Measurements from ENCODE around the gene SEMA3B.
"Not testable (repeated sequence)": the region's sequence is repeated elsewhere in the genome, so short reads cannot be mapped to it uniquely, and the experiment has no call there.

SEMA3B gene

DNA sequence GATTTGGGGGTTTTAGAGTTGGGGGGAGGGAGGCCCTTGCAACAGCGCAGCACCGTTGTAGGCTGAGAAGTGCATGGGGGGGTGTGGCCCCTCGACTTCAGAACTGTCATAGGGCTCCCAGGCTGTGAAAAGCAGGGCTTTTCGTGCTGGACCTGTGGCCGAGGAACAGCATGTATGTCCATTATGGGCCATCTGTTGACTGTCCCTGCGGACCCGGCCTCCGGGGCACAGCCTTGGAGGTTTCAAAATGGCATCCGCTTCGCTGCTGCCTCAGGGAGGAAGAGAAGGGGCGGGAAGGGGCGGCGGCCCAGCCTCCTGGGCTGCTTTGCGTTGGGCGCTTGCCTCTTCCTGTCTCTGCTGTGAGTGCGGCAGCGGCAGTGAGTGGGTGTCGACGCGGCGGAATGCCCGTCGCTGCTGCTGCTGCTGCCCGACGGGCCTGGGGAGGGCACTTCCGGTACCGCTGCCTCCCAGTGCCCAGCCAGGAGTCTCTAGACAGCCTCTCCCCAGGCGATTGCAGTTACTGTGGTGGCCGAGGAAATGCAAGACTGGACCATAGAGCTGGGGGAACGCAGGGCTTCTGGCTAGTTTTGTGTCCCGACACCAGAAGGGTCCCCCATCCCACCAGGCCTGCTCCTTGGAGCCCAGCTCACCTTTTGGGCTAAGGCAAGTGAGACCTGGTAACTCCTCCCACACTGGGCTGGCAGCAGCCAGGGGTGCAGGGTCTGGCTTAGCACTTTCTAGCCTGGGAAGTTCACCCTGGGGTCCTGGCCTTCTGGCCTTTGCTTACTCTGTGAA, 31.0 kb upstream of the SEMA3B start:
- DNase-seq (ENCODE audit: low read depth): peak; percentile 82

DNA sequence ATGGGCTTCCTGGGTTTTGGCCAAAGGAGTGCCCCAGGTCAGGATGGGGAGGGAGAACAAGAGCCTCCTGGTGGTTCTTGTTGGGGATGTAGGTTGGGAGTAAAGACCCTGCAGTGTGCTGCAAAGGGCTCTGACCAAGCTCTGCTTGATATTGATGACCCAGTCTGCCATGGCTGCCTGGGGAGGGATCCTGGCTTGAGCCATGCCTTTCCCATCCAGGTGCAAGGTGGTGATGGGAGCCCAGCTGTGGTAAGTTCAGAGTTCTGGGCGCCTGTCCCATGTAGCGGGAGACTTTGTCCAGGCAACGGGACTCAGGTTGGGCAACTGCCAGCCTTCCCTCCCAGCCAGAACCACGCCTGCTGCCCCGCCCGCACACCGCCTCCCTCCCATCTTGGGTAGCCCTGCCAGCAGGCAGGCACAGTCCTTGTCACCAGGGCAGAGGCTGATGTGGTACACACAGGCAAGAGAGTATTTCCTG, 30.4 kb upstream of the SEMA3B start:
- no peak for DNase-seq (ENCODE audit: low read depth)

- no peak for DNase-seq (ENCODE audit: low read depth)
These were observed 29.3 kb upstream of the SEMA3B start for GRCh38 chr3:50239649-50240048.

DNA sequence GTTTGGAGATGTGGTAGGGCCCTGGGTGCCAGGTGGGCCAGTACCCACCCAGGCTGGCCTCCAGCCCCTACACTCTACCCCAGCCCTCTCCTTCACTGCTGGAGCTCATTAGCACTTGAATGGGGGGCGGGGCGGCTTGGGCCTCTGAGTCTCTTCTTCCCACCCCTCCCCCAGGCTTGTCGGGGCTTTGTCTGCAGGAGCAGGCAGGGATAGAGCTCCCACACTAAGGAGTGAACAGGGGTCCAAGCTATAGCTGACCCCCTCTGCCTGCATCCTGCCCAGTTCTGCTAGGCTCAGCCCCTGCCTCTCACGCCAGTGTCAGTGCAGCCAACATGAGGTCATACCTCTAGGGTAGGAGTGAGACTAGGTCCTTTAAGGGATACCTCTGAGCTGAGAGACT, 27.8 kb upstream of the SEMA3B start:
- DNase-seq (ENCODE audit: low read depth): no peak

DNA sequence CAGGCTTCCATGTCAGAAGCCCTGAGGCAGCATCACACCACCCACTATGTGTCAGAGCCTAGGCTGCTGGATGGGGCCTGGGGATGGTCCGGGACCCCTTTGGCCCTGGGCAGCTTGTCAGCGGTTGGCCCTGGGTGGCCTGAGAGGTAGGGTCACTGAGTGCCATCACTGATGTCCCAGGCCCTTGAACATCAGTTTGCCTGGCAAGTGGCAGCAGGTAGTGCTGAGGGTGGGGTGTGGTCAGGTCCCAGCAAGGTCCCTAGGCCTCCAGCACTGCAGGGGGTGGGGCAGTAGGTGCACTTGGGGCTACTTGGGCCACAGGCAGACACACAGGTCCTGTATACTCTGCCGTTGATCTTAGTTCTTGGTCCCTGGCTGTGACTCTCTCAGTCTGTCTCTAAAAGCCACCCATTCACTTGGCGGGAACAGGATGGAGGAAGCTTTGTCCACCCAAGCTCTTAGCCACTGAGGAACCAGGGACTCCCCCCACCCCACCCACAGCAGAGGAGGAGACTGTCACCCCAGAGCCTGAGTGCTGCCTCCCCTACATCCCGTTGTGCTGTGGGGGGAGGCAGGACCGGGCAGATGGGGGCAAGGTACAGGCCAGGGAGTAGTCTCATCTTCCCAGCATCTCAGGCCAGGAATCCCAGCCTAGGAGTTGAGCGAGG, 27.1 kb upstream of the SEMA3B start:
- DNase-seq (ENCODE audit: low read depth): no peak

DNA sequence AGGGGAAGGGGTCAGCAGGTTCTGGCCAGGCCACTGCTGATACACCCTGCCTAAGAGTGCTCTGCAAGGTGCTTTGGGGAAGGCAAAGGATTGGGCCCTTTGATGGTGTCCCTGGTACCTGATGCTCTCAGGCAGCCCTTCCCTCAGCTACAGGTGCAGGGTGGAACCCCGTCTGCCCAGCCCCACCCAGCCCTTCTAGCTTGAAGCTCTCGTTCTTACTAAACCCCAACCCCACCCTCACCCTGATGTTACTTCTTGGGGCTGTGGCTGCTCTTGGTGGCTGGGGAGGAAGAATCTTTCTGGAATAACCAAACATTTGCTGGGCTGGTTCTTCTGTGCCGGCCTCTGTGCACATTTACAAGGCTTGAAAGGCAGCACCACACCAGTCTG, 26.6 kb upstream of the SEMA3B start:
- DNase-seq (ENCODE audit: low read depth): no peak

GRCh38 chr3:50242851-50243542, 25.9 kb upstream of the SEMA3B start:
- no peak for DNase-seq (ENCODE audit: low read depth)

DNA sequence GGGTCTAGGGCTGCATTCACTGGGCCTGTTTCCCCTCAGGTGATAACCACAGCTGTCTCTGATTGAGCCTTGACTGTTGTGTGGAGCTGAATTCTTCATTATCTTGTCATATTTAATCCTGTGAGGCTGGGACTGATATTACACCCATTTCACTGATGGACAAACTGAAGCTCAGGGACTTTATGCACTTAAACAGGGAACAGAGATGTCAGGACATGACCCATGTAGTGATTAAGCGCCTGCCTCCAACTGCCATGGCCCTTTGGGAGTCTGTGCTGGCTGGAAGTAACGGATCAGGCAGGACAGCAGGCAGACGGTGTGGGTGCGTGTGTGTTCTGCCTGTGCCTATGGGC, 25.4 kb upstream of the SEMA3B start:
- DNase-seq (ENCODE audit: low read depth): no peak

GRCh38 chr3:50244813-50245212, 24.1 kb upstream of the SEMA3B start:
- not testable (repeated sequence) for DNase-seq (ENCODE audit: low read depth)

DNA sequence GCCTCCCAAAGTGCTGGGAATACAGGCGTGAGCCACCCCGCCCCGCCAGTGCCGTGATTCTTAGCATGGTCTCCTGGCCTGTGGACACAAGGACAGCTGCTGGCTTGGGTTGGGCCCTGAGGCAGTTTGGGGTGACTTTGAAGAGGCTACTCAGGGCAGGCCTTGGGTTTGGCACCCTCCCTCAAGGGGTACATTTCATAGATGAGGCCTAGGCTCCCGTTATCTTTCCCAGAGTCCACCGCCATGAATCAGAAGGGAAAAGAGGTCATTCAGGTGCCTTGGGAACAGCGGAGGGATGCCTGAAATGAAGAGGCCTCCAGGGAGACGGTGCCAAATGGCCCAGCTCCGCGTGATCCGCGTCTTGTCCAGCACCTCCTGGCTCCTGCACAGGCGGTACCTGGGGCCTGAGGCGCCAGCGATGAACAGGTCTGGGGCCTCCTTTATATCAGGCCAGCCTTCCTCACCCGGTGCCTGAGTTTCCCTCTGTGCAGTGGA, 23.6 kb upstream of the SEMA3B start:
- no peak for DNase-seq (ENCODE audit: low read depth)

DNA sequence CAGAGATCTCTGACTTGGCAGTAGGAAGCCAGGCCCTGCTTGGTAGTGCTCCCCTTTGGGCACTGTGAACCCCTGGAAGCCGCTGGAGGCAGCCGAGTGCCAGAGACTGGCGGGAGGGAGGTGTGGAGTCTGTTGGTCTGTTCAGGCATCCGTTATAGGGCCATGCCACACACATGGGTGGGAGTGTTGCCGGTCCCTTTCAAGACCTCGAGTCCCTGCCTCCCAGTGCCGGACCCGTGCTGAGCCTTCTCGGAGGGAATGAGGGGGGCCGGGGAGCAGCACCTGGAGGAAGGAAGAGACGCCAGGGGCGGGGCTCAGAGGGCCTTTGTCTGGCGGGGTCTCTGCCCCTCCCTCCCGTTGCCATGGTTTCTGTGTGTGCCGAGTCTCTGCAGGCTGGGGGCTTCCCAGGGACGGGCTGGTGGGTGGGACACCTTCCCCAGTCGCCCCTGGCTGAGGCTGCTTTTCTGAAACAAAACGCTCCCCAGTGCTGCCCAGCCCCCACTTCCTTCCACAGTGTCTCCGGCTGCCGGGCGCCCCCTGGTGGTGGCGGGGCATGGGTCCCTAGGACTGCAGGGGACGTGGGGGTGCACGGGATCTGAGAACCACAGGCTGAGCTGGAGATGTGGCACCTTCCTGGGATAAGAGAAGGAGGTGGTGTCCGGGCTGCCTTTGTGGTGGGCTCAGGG, 23.0 kb upstream of the SEMA3B start:
- peak; percentile 91 for DNase-seq (ENCODE audit: low read depth)

GRCh38 chr3:50246517-50246954, 22.4 kb upstream of the SEMA3B start:
- DNase-seq (ENCODE audit: low read depth): peak; percentile 63

DNA sequence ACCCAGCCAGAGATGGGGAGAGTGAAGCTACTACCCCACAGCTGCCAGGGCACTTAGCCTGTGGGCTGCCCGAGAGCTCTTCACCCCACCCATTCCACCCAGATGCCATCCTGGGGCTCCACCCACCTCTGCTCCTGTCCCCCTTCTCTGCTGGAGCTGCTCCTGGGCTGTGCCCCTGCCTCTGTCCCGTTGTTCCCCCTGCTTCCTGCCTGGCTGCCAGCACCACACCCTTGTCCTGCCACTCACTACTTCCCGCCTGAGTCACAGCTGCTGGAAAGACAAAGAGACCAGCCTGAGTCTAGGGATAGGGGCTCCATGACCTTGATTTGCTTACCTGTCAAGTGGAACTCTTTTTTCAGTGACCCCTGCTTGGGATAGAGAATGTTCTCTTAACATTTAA, 20.6 kb upstream of the SEMA3B start:
- no peak for DNase-seq (ENCODE audit: low read depth)

DNA sequence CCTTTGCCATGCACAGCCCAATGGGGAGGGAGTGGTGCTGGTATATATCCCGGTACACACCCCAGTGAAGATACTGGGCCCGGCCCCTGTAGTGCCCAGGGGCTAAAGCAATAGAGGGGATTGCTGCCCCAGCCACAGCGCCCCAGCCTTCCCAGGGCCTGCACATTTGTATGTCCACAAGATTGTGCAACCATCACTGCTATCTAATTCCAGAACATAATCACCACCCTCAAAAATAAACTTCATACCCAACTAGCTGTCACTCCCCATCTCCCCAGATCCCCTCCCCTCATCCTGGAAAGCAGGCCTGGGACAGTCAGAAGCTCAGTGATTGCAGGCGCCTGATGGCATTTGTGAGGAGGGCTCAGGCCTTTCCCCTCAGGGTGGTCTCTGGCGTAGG, 19.5 kb upstream of the SEMA3B start:
- no peak for DNase-seq (ENCODE audit: low read depth)

- no peak for DNase-seq (ENCODE audit: low read depth)
These were observed 18.4 kb upstream of the SEMA3B start for GRCh38 chr3:50250514-50250913.

DNA sequence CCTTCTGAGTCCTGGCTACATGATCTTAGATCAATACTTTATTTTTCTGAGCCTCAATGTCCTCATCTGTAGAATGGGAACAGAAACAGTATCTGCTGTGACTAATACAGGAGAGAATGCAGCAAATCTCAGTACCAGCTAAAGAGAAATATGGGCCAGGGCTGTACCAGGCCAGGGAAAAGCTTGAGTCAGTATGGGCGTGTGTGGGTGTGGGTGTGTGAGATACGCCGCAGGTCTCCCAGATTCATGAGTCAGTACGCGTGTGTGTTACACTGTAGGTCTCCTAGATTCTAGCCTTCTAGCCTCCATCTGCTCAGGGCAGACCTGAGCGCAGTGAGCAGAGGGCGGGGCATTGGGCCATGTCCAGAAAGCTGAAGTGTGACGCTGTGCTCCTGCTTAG, 17.7 kb upstream of the SEMA3B start:
- DNase-seq (ENCODE audit: low read depth): no peak

DNA sequence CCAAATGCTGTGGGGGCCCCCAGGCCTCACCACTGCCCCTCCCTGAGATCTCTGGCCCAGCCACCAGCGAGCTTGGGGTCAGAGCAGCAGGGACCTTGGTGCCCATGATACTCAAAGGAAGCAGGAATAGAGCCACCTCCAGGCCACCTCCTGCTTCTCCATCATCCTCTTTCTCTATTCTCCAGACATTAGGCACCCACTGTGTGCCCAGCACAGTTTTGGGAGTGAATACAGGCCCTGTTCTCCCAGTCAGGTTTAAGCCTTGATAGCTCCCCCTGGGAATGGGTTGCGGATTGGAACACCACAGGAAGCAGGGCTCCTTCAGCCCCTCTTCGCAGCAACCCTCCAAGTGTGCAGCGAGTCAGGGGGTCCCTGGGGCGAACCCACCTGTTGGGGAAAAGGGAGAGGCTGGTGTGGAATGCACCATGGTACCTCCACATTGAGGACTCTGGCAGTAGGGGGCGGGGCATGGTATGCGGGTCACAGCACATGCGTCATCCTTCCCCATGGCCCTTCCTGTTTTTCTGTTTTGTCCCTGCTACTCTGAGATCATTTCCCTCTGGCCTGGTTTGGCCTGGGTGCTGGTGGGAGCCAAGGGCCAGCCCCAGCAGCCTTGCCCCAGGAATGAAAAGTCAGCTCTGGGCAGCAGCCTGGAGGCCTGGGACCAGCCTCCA, 14.2 kb upstream of the SEMA3B start:
- DNase-seq (ENCODE audit: low read depth): no peak

GRCh38 chr3:50255251-50255615, 13.7 kb upstream of the SEMA3B start:
- no peak for DNase-seq (ENCODE audit: low read depth)

- DNase-seq (ENCODE audit: low read depth): no peak
These were observed 11.7 kb upstream of the SEMA3B start for GRCh38 chr3:50256978-50257890.

DNA sequence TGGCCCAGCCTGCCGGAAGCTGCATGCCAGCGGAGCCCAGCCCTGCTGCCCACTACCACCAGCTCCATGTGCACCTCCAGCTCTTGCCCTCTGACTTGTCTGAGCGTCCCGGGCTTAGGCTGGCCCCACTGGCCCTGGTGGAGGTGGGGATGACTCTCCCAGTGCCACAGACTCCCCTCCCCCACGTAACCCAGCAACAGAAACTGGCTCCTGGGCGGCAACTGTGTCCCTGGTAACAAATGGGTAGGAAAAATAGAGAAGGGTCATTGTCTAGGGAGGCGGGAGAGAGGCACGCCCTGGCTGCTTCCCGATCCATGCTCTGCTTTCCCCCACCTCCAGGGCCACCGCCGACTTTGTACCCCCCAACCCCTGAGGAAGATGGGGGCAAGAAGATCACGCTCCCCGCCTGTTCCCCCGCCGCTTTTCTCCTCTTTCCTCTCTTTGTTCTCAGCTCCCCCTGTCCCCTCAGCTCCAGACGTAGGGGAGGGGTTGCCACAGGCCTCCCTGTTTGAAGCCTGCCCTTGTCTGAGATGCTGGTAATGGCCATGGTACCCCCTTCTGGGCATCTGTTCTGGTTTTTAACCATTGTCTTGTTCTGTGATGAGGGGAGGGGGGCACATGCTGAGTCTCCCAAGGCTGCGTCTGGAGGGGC, 10.8 kb upstream of the SEMA3B start:
- no peak for DNase-seq (ENCODE audit: low read depth)

All from activated T-helper 1 cell treated with Interleukin-2 at 50 U/mL for 16 hours (primary cell).